ENCODE results near the gene CAPN9. TPM values are rescaled to one million over a fixed set of nuclear protein-coding genes. Genes with fewer than 3 reads are reported as not detected.

The CAPN9 gene
- total and polyA plus RNA-seq, 2 donors from 2014 or later: 0.41 TPM; not detected in 1

DNA sequence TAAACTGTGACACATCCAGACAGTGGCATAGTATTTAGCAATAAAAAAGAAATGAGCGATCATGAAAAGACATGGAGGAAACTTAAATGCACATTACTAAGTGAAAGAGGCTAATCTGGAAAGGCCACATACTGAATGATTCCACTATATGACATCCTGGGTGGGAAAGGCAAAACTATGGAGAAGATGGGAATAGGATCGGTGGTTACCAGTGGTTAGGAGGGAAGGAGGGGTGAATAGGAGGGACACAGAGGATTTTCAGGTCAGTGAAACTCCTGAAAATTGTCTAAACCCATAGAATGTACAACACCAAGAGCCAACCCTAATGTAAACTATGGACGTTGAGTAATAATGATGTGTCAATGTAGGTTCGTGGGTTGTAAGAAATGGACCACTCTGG lies 47.1 kb upstream of the CAPN9 start:
- no peak for DNase-seq
- Histone ChIP-seq H3K4me3 (ENCODE audit: low read length in 3 of 3) (no peak overlapping the region), H3K36me3 (ENCODE audit: control insufficient read depth in 2 of 3, insufficient read depth in 3 of 3, low read length in 3 of 3) (no peaks in the 10 kb centered on the region), H3K27ac (ENCODE audit: low read depth in 2 of 2, low read length in 2 of 2) (no peak overlapping the region), H3K4me1 (ENCODE audit: control insufficient read depth in 2 of 3, insufficient read depth in 2 of 3, low read depth in 1 of 3, low read length in 3 of 3) (no peaks in the 10 kb centered on the region), H3K27me3 (ENCODE audit: control insufficient read depth, insufficient read depth, low read length) (no peaks in the 10 kb centered on the region), H3K9me3 (ENCODE audit: control insufficient read depth in 2 of 3, insufficient read depth in 1 of 3, low read length in 3 of 3) (no peaks in the 10 kb centered on the region), H3K9ac (ENCODE audit: low read length in 3 of 3) (no peak overlapping the region)
- TF ChIP-seq, protein P1, sequence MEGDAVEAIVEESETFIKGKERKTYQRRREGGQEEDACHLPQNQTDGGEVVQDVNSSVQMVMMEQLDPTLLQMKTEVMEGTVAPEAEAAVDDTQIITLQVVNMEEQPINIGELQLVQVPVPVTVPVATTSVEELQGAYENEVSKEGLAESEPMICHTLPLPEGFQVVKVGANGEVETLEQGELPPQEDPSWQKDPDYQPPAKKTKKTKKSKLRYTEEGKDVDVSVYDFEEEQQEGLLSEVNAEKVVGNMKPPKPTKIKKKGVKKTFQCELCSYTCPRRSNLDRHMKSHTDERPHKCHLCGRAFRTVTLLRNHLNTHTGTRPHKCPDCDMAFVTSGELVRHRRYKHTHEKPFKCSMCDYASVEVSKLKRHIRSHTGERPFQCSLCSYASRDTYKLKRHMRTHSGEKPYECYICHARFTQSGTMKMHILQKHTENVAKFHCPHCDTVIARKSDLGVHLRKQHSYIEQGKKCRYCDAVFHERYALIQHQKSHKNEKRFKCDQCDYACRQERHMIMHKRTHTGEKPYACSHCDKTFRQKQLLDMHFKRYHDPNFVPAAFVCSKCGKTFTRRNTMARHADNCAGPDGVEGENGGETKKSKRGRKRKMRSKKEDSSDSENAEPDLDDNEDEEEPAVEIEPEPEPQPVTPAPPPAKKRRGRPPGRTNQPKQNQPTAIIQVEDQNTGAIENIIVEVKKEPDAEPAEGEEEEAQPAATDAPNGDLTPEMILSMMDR (IDR thresholded peaks at IDR 0.05; ENCODE audit: borderline replicate concordance, extremely low read depth, insufficient read depth): no peak
- no peak for FAIRE-seq
- intact Hi-C loops (cut with DNase I): no loop called here

DNA sequence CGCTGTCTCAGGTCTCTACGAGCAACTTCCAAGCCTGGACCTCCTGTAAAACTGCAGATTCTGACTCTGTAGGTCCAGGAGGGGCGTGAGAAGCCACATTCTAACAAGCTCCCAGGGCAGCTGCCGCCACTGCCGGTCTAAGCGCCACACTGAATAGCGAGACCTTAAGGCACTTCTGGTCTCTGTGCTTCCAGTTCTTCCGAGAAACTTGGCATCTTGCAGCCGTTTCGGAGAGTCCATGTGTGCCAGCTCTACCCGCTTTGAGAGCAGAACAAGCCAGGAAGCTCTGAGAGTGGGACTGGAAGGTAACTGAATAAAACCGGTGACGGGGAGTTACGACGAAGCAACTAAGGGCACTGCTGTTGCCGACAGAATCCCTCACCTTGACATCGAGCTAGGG lies 45.8 kb upstream of the CAPN9 start:
- TF ChIP-seq, protein P1 (IDR thresholded peaks at IDR 0.05; ENCODE audit: borderline replicate concordance, extremely low read depth, insufficient read depth): no peak
- no peaks in the 10 kb centered on the region for H3K4me1 ChIP-seq (ENCODE audit: control insufficient read depth in 2 of 3, insufficient read depth in 2 of 3, low read depth in 1 of 3, low read length in 3 of 3)
- H3K27me3 ChIP-seq (ENCODE audit: control insufficient read depth, insufficient read depth, low read length): no peaks in the 10 kb centered on the region
- no peak overlapping the region for H3K4me3 ChIP-seq (ENCODE audit: low read length in 3 of 3)
- no peak for FAIRE-seq
- H3K9me3 ChIP-seq (ENCODE audit: control insufficient read depth in 2 of 3, insufficient read depth in 1 of 3, low read length in 3 of 3): no peaks in the 10 kb centered on the region
- intact Hi-C loops (cut with DNase I): no loop called here
- no peak overlapping the region for H3K9ac ChIP-seq (ENCODE audit: low read length in 3 of 3)
- no peak for DNase-seq
- H3K27ac ChIP-seq (ENCODE audit: low read depth in 2 of 2, low read length in 2 of 2): no peak overlapping the region
- H3K36me3 ChIP-seq (ENCODE audit: control insufficient read depth in 2 of 3, insufficient read depth in 3 of 3, low read length in 3 of 3): no peaks in the 10 kb centered on the region

DNA sequence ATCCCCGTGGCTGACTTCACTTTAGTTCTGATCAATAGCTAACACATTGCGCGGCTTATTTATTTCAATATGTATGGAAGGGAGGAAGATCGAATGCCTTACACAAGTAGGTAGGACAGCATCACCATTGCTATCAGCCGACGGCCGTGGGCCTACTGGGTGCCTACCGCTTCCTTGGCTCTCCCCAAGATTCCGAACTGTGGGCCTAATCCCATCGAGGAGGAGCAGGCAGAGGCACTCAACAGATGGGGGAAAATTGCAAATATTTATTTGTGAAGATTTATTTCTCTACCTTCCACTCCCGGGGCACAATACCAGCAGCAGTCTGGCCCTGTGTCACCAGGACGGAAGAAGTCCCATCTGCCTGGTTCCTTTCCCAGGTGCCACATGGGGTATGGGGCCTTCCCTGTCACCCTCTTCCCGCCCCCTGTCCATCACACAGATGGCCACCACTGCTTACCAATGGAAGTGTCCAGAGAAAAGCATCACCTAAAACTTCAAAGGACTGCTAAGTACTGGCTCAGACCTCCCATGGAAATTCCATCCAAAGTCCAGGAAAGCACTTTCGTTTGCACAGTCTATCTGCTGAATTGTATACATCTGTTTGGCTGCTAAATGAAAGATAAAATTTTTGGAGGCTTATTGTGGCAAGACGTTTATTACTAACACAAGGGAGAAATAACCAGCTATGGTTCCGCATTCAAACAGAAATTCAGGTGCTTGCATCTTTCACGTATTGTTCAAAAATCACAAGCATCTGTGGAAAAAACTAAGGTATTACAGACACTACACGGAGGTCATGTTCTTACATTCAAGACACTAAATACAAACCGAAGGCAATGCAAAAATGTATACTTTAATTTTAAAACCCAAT lies 45.1 kb upstream of the CAPN9 start:
- no peaks in the 10 kb centered on the region for H3K4me1 ChIP-seq (ENCODE audit: control insufficient read depth in 2 of 3, insufficient read depth in 2 of 3, low read depth in 1 of 3, low read length in 3 of 3)
- DNase-seq: no peak
- no peaks in the 10 kb centered on the region for H3K9me3 ChIP-seq (ENCODE audit: control insufficient read depth in 2 of 3, insufficient read depth in 1 of 3, low read length in 3 of 3)
- H3K27me3 ChIP-seq (ENCODE audit: control insufficient read depth, insufficient read depth, low read length): no peaks in the 10 kb centered on the region
- intact Hi-C loops (cut with DNase I): no loop called here
- no peak for FAIRE-seq
- H3K9ac ChIP-seq (ENCODE audit: low read length in 3 of 3): no peak overlapping the region
- H3K36me3 ChIP-seq (ENCODE audit: control insufficient read depth in 2 of 3, insufficient read depth in 3 of 3, low read length in 3 of 3): no peaks in the 10 kb centered on the region
- H3K4me3 ChIP-seq (ENCODE audit: low read length in 3 of 3): no peak overlapping the region
- no peak overlapping the region for H3K27ac ChIP-seq (ENCODE audit: low read depth in 2 of 2, low read length in 2 of 2)
- TF ChIP-seq, protein P1 (IDR thresholded peaks at IDR 0.05; ENCODE audit: borderline replicate concordance, extremely low read depth, insufficient read depth): no peak
